K562 (cell line): ENCODE results near the gene ZNF385D. TPM values are rescaled to one million over a fixed set of nuclear protein-coding genes. Genes with fewer than 3 reads are reported as not detected.

Source experiments
- ATAC-seq: fragments of 200-7000 bp; cut with Tn5 transposase; 3 replicates; pipeline ENCODE4 v1.9.1; 2020; ENCODE audit warnings: moderate library complexity
- BruUV-seq: library from RNA; stranded (reverse); fragments of 400-500 nt; replicated peaks from 2 replicates; lab custom pipeline; 2021; lab: Mats Ljungman, UMichigan
- CTCF ChIA-PET: fragments of 300-600 bp; formaldehyde crosslinking; extraction: SDS; loops from one replicate; lab custom pipeline; 2021; ENCODE audit warnings: low intra/inter-chr PET ratio; lab: Yijun Ruan, JAX
- POLR2A ChIA-PET: fragments of 300-600, 350-650 bp; sonication (Branson Sonifier 250); formaldehyde crosslinking; extraction: SDS; loops from one replicate; lab custom pipeline; 2021; ENCODE audit warnings: antibody characterized with exemption, inconsistent platforms; lab: Yijun Ruan, JAX
- DNase-seq, 4 experiments: peaks; one replicate each; pipeline versions ENCODE4 v3.0.0 to v3.0.0-alpha.2; 2011 to 2018; ENCODE audit warnings: low spot score in 3 of 4, mixed read lengths in 3 of 4; ENCODE audit errors: extremely low read depth in 1 of 4
- FAIRE-seq: peaks from 2 replicates; lab custom pipeline; 2011; peaks lifted over from hg19 to GRCh38; lab: Jason Lieb, UNC
- H2AFZ ChIP-seq: 2 replicates; pipeline ENCODE4 v1.6.0; 2011; ENCODE audit warnings: low read depth, low read length, control low read depth, inconsistent platforms
- H3K27ac ChIP-seq: fragments of 200-600 bp; 3 replicates; pipeline ENCODE4 v1.8.0; 2011; ENCODE audit warnings: low read depth, mild to moderate bottlenecking, control low read depth, inconsistent platforms, low read length, moderate library complexity, mixed read lengths; ENCODE audit errors: extremely low read depth
- H3K27me3 ChIP-seq, 2 experiments: fragments of 300-600 bp in 1 of 2; 2 replicates in 1 of 2; 3 replicates in 1 of 2; pipeline versions ENCODE4 v1.6.0 to v1.8.0; 2011; ENCODE audit warnings: inconsistent platforms in 2 of 2, low read length in 2 of 2, mild to moderate bottlenecking in 1 of 2, mixed read lengths in 1 of 2, moderate library complexity in 1 of 2; ENCODE audit not compliant: control insufficient read depth in 2 of 2, insufficient read depth in 2 of 2
- H3K36me3 ChIP-seq: fragments of 300-600 bp; 3 replicates; pipeline ENCODE4 v1.8.0; 2011; ENCODE audit warnings: mild to moderate bottlenecking, low read length, inconsistent platforms; ENCODE audit not compliant: control insufficient read depth, insufficient read depth
- H3K4me1 ChIP-seq, 2 experiments: fragments of 200-600 bp in 1 of 2; replicated peaks in 1 of 2; 2 replicates in 1 of 2; 3 replicates in 1 of 2; pipeline versions ENCODE4 v1.5.1 to v1.8.0; 2011; ENCODE audit warnings: inconsistent platforms in 2 of 2, low read length in 2 of 2, mild to moderate bottlenecking in 1 of 2, mixed read lengths in 1 of 2, moderate library complexity in 1 of 2; ENCODE audit not compliant: control insufficient read depth in 2 of 2, insufficient read depth in 2 of 2
- H3K4me2 ChIP-seq: 2 replicates; pipeline ENCODE4 v1.6.1; 2011; ENCODE audit warnings: low read length, control low read depth, inconsistent platforms, mixed read lengths; ENCODE audit not compliant: insufficient read depth
- H3K4me3 ChIP-seq: fragments of 200-600 bp; sonication (generic), shearing (Covaris generic); 2 replicates; pipeline ENCODE4 v1.5.1; 2016; ENCODE audit warnings: control low read depth, inconsistent platforms
- H3K79me2 ChIP-seq: fragments of 200-600 bp; 3 replicates; pipeline ENCODE4 v1.8.0; 2011; ENCODE audit warnings: low read length, inconsistent platforms; ENCODE audit not compliant: control insufficient read depth, insufficient read depth
- H3K9ac ChIP-seq, 2 experiments: 2 replicates each; pipeline versions ENCODE4 v1.6.0 to v1.6.1; 2011; ENCODE audit warnings: low read depth in 2 of 2, low read length in 2 of 2, control low read depth in 1 of 2, inconsistent platforms in 1 of 2, mild to moderate bottlenecking in 1 of 2, mixed read lengths in 1 of 2; ENCODE audit not compliant: insufficient read depth in 1 of 2
- H3K9me1 ChIP-seq: one replicate; pipeline ENCODE4 v1.6.0; 2011; ENCODE audit warnings: inconsistent platforms, mild to moderate bottlenecking, low read length, moderate library complexity; ENCODE audit not compliant: control insufficient read depth, insufficient read depth
- H3K9me3 ChIP-seq: replicated peaks from 2 replicates; pipeline ENCODE4 v1.5.1; 2011; ENCODE audit warnings: low read depth, low read length, inconsistent platforms; ENCODE audit not compliant: control insufficient read depth, insufficient read depth
- H4K20me1 ChIP-seq: replicated peaks from 2 replicates; pipeline ENCODE4 v1.6.1; 2011; ENCODE audit warnings: low read length, inconsistent platforms, mixed read lengths; ENCODE audit not compliant: control insufficient read depth, insufficient read depth
- ASH1L ChIP-seq: fragments of 450-650 bp; IDR thresholded peaks from 2 replicates; pipeline ENCODE4 v1.6.1; 2018; ENCODE audit warnings: borderline replicate concordance, mild to moderate bottlenecking, low read depth; ENCODE audit not compliant: partially characterized antibody
- BRF1 ChIP-seq: IDR thresholded peaks from 3 replicates; pipeline ENCODE4 v1.6.1; 2011; ENCODE audit warnings: borderline replicate concordance, mild to moderate bottlenecking; ENCODE audit not compliant: insufficient read length; ENCODE audit errors: extremely low read depth
- ELF4 ChIP-seq: fragments of 450-650 bp; formaldehyde crosslinking; IDR thresholded peaks from 2 replicates; pipeline ENCODE4 v1.4.0; 2022; ENCODE audit warnings: missing genetic modification characterization
- FUS ChIP-seq: fragments of 200-400 bp; formaldehyde crosslinking; optimal IDR thresholded peaks from 2 replicates; pipeline ENCODE3; 2017; ENCODE audit warnings: low read depth, low read length
- NRF1 ChIP-seq, 2 experiments: fragments of 450-650 bp; IDR thresholded peaks in 1 of 2; conservative IDR thresholded peaks in 1 of 2; 2 replicates each; pipeline ENCODE4 v1.6.1; 2014; ENCODE audit warnings: mild to moderate bottlenecking in 2 of 2
- TARDBP ChIP-seq: fragments of 450-650 bp; IDR thresholded peaks from 2 replicates; pipeline ENCODE4 v1.6.1; 2016
- WGBS: fragments of 100-300 bp; shearing (Covaris generic); methylation state at CpG from one replicate; pipeline ENCODE4 v1.1.6; 2016; ENCODE audit warnings: low coverage, mixed read lengths; ENCODE audit not compliant: insufficient coverage; ENCODE audit errors: missing lambda C conversion rate; 5-methylcytosine and 5-hydroxymethylcytosine counted together
- in situ Hi-C: fragments of 300-500 bp; cut with MboI; formaldehyde crosslinking; loops from 4 replicates; pipeline ENCODE4 v1.15.0; 2018; ENCODE audit warnings: inconsistent platforms, mixed read lengths
- intact Hi-C: fragments of 100-400 bp; cut with micrococcal nuclease; formaldehyde crosslinking; loops from 2 replicates; pipeline ENCODE4 v1.14.2; 2022
- polyA plus RNA-seq, 8 experiments: library from polyadenylated mRNA; depleted of rRNA in 4 of 8; stranded (reverse) in 5 of 8; unstranded in 3 of 8; fragments of >200 nt; fragmentation: Nextera tagmentation in 2 of 8; fragmentation: Illumina TruSeq in 1 of 8; extraction: Ambion mirVana in 2 of 8; extraction: Trizol in 1 of 8; gene quantifications; 2 replicates each; pipeline versions ENCODE4 v1.2.1 to v1.2.3, GENCODE V29; 2011 to 2014; ENCODE audit warnings: inconsistent platforms in 1 of 8, missing spikeins in 1 of 8
- total RNA-seq, 7 experiments: library from RNA; depleted of rRNA in 6 of 7; stranded (reverse); fragments of >200 nt in 6 of 7; fragmentation: Illumina TruSeq in 2 of 7; extraction: Trizol in 2 of 7; gene quantifications; 2 replicates each; pipeline versions ENCODE4 v1.2.1 to v1.2.3, GENCODE V29; 2011 to 2021; ENCODE audit warnings: low replicate concordance in 1 of 7
- TF ChIP-seq, protein P1 (sequence below), 2 experiments: fragments of 450-650 bp; conservative IDR thresholded peaks; 2 replicates each; pipeline ENCODE4 v1.6.1; 2017; ENCODE audit warnings: mild to moderate bottlenecking in 2 of 2, moderate library complexity in 2 of 2
- TF ChIP-seq, protein P2 (sequence below): sonication (generic); formaldehyde crosslinking; IDR thresholded peaks from 2 replicates; pipeline ENCODE4 v1.8.1; 2022; ENCODE audit warnings: missing genetic modification reagents
- TF ChIP-seq, protein P3 (sequence below): conservative IDR thresholded peaks from 2 replicates; pipeline ENCODE4 v1.6.1; 2011; ENCODE audit warnings: low read depth, mild to moderate bottlenecking, low read length; ENCODE audit not compliant: control insufficient read depth

ZNF385D gene
- total and polyA plus RNA-seq, 9 of the 15 experiments (the other 6 are each of a cell fraction or from before 2014, with no cell fraction given), result 0.14 to 1.7 (median 0.51) TPM

DNA sequence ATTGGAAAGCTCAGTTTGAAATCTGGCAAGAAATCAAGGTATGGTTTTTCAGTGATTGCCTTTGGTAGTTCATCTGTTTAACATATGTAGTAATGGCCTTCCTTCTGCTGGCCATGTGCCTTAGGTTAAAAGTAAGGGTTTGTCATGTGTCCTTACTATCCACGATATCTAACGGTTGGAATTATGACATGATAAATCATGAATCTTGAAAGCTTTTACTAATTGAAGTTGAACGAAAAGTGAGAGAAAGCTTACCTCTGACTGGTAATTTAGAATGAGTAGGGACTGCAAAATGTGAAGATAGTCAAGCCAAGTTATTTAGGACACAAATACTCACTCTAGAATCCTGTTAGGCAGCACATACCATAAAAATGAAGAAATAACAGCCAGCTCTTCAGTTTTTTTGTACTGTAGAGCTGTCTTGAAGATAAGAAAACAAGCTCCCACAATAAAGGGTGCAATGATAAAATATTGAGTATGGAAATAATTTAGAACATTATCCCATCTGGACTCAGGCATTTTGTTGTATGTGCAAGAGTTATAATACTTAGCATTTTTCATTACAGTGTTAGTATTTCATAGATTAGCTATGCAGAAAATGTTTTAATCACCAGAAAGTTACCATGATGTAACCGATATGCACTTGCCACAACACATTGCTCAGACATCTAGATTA lies 303.4 kb downstream of the ZNF385D start:
- in situ Hi-C loops, result no loop called here

More for the DNA sequence above, 303.4 kb downstream of the ZNF385D start:
- Histone ChIP-seq H3K27ac (no peak overlapping the region), H3K9ac (no peak overlapping the region), H2AFZ (no peak overlapping the region), H3K4me1 (no peaks in the 10 kb centered on the region), H3K9me3 (no peaks in the 10 kb centered on the region), H3K4me3 (no peak overlapping the region), H4K20me1 (no peaks in the 10 kb centered on the region), H3K27me3 (no peaks in the 10 kb centered on the region), H3K9me1 (no peaks in the 10 kb centered on the region), H3K4me2 (no peak overlapping the region), H3K79me2 (no peaks in the 10 kb centered on the region), H3K36me3 (no peaks in the 10 kb centered on the region)
- POLR2A ChIA-PET, result no interaction called here
- ATAC-seq, result no peak
- CTCF ChIA-PET, result no interaction called here
- no peak for FAIRE-seq
- 6% methylated on average over 4 of the region's 4 CpGs for WGBS
- no peak for DNase-seq
- no TSS peak for BruUV-seq
- TF ChIP-seq ASH1L (no peak), NRF1 (conservative IDR thresholded peaks at IDR 0.05 in 1 of 2, IDR thresholded peaks at IDR 0.05 in 1 of 2) (no peak), FUS (no peak), BRF1 (no peak), ELF4 (CRISPR knock-in tag) (no peak), TARDBP (no peak)
- TF ChIP-seq, protein P1, sequence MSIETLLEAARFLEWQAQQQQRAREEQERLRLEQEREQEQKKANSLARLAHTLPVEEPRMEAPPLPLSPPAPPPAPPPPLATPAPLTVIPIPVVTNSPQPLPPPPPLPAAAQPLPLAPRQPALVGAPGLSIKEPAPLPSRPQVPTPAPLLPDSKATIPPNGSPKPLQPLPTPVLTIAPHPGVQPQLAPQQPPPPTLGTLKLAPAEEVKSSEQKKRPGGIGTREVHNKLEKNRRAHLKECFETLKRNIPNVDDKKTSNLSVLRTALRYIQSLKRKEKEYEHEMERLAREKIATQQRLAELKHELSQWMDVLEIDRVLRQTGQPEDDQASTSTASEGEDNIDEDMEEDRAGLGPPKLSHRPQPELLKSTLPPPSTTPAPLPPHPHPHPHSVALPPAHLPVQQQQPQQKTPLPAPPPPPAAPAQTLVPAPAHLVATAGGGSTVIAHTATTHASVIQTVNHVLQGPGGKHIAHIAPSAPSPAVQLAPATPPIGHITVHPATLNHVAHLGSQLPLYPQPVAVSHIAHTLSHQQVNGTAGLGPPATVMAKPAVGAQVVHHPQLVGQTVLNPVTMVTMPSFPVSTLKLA (conservative IDR thresholded peaks at IDR 0.05), result no peak
- TF ChIP-seq, protein P2, sequence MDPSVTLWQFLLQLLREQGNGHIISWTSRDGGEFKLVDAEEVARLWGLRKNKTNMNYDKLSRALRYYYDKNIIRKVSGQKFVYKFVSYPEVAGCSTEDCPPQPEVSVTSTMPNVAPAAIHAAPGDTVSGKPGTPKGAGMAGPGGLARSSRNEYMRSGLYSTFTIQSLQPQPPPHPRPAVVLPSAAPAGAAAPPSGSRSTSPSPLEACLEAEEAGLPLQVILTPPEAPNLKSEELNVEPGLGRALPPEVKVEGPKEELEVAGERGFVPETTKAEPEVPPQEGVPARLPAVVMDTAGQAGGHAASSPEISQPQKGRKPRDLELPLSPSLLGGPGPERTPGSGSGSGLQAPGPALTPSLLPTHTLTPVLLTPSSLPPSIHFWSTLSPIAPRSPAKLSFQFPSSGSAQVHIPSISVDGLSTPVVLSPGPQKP (CRISPR knock-in tag), result no peak
- TF ChIP-seq, protein P3, sequence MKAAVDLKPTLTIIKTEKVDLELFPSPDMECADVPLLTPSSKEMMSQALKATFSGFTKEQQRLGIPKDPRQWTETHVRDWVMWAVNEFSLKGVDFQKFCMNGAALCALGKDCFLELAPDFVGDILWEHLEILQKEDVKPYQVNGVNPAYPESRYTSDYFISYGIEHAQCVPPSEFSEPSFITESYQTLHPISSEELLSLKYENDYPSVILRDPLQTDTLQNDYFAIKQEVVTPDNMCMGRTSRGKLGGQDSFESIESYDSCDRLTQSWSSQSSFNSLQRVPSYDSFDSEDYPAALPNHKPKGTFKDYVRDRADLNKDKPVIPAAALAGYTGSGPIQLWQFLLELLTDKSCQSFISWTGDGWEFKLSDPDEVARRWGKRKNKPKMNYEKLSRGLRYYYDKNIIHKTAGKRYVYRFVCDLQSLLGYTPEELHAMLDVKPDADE, result no peak
- intact Hi-C loops, result no loop called here
